SK-N-SH treated with all-trans-retinoic acid at 6 μM for 48 hours (cell line): ENCODE measurements around the gene ARHGEF2.

Experiments used
- PATZ1 ChIP-seq: fragments of 250-450 bp; sonication (Bioruptor Pico); IDR thresholded peaks from 2 replicates; pipeline ENCODE4 v1.8.0; 2020; ENCODE audit warnings: mild to moderate bottlenecking, moderate library complexity, borderline replicate concordance
- TSHZ2 ChIP-seq: fragments of 250-450 bp; sonication (Bioruptor Pico); IDR thresholded peaks from 2 replicates; pipeline ENCODE4 v1.5.0; 2020; ENCODE audit warnings: mild to moderate bottlenecking, moderate library complexity
- ZC3H10 ChIP-seq: fragments of 250-450 bp; sonication (Bioruptor Pico); IDR thresholded peaks from 2 replicates; pipeline ENCODE4 v1.5.1; 2021; ENCODE audit warnings: mild to moderate bottlenecking, moderate library complexity
- TF ChIP-seq, protein P1 (sequence below): fragments of 250-450 bp; sonication (Bioruptor Pico); IDR thresholded peaks from 2 replicates; pipeline ENCODE4 v1.5.1; 2020; ENCODE audit warnings: low read depth, mild to moderate bottlenecking, moderate library complexity

DNA sequence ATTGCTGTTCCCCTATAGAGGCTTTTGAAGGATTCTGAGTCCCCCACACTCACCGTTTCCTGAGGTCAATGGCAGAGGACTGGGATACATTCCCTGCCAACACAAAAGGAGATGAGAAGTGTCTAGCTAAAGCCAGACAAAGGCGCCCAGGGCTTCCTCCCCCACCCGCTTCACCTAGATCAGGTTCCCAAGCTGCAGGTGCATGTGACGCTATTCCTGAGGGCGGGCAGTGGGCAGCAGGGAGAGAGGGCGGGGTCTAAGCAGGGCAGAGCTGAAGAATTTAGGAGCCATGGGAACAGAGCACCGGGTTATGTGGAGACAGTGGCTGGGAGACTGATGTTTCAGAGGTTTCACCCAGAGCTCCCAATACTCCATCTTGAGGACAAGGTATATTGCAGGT is 6.0 kb upstream of the ARHGEF2 start:
- TF ChIP-seq, protein P1, sequence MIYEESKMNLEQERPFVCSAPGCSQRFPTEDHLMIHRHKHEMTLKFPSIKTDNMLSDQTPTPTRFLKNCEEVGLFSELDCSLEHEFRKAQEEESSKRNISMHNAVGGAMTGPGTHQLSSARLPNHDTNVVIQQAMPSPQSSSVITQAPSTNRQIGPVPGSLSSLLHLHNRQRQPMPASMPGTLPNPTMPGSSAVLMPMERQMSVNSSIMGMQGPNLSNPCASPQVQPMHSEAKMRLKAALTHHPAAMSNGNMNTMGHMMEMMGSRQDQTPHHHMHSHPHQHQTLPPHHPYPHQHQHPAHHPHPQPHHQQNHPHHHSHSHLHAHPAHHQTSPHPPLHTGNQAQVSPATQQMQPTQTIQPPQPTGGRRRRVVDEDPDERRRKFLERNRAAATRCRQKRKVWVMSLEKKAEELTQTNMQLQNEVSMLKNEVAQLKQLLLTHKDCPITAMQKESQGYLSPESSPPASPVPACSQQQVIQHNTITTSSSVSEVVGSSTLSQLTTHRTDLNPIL (CRISPR knock-in tag) = no peak
- TF ChIP-seq PATZ1 (CRISPR knock-in tag) = no peak
- no peak for TF ChIP-seq ZC3H10
- no peak for TF ChIP-seq TSHZ2 (CRISPR knock-in tag)
